ENCODE results near the gene PRPF39.

DNA sequence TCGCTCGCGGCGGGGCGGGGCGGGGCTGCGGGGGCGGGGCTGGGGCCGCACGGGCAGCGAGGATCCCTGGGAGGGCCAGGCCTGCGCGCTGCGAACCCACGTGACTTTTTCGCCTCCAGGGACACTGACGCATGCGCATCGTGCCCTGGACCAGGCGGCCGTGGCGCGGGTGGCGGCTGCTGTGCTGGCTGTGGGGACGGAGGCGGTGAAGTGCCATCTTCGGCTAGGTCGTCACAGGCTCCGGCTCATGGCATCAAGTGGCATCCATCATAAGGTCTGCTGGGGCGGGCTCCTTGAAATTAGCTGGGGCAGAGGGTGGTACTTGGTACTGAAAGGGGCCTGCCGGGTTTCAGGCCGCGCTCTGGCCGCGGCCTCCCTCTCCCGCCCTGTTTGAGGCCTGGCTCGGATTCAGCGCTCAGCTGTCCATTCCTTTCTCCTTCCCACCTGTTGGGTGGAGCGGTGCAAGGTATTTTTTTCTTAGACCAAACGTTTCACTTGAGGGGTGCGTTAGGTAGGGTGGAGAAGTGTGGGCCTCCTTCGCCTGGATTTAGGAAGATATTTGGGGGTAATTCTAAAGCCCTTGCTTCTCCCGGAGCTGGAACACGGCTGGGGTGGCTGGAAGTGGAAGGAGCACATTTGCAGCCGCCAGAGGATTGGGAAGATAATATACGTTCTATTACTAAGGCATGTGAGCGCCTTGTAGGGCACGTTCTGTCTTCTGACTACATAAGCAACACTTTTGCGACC lies at the start of gene PRPF39:
- TF ChIP-seq, protein P1, sequence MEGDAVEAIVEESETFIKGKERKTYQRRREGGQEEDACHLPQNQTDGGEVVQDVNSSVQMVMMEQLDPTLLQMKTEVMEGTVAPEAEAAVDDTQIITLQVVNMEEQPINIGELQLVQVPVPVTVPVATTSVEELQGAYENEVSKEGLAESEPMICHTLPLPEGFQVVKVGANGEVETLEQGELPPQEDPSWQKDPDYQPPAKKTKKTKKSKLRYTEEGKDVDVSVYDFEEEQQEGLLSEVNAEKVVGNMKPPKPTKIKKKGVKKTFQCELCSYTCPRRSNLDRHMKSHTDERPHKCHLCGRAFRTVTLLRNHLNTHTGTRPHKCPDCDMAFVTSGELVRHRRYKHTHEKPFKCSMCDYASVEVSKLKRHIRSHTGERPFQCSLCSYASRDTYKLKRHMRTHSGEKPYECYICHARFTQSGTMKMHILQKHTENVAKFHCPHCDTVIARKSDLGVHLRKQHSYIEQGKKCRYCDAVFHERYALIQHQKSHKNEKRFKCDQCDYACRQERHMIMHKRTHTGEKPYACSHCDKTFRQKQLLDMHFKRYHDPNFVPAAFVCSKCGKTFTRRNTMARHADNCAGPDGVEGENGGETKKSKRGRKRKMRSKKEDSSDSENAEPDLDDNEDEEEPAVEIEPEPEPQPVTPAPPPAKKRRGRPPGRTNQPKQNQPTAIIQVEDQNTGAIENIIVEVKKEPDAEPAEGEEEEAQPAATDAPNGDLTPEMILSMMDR (IDR thresholded peaks at IDR 0.05): no peak
- TF ChIP-seq FOXJ3 (CRISPR knock-in tag; IDR thresholded peaks at IDR 0.05) (no peak), TAF1 (IDR thresholded peaks at IDR 0.05; ENCODE audit: borderline replicate concordance, low read depth, low read length) (peak; percentile 51; the same call in 1 of the 2 replicates), POLR2AphosphoS5 (IDR thresholded peaks at IDR 0.05; ENCODE audit: low read depth, low read length) (peak; percentile 69), EP300 (IDR thresholded peaks at IDR 0.05; ENCODE audit: borderline replicate concordance in 1 of 2, low read depth in 1 of 2, low read length in 1 of 2) (no peak), CHD2 (IDR thresholded peaks at IDR 0.05; ENCODE audit: low read length, partially characterized antibody) (no peak), RCOR1 (IDR thresholded peaks at IDR 0.05; ENCODE audit: low read length) (no peak)
